ENCODE results near the gene ZNF575.

Gene ZNF575

DNA sequence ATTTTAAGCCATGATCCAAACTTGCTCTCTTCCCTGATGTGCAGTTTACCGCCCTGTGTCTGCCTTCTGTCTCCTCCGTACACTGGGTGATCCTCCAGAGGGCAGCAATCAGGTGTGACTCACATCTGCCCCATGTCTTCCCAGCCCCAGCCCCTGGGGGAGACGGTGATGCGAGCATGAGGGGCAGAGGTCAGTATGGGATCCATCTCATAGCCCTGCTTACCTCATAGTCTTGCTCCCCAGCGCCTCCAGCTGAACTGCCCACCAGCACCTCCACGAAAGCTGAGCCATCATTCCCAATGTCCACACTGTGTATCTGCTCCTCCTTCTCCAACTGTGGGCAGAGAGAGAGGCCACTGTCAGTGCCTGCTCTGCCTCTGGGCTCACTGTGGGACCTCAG is 27.7 kb downstream of the ZNF575 start:
- ChIA-PET CTCF (interaction anchor here (0.7 to 1.7 kb wide), 6 partner anchors 12 to 192 kb away, joined by 3 to 9 read pairs (median 4); no protein-coding TSS in a partner anchor), POLR2A (interaction anchor here (0.5 kb wide), 1 partner anchor 24 kb away, joined by 3 read pairs; no protein-coding TSS in a partner anchor)
- H3K36me3 ChIP-seq (ENCODE audit: control insufficient read depth in 2 of 2, insufficient read depth in 1 of 2, low read length in 2 of 2): peaks cover 56 to 91% of the 10 kb centered on the region in 2 experiments
- TF ChIP-seq KLF1 (tag by site-specific recombination; IDR thresholded peaks at IDR 0.05): no peak
- TF ChIP-seq, protein P1, sequence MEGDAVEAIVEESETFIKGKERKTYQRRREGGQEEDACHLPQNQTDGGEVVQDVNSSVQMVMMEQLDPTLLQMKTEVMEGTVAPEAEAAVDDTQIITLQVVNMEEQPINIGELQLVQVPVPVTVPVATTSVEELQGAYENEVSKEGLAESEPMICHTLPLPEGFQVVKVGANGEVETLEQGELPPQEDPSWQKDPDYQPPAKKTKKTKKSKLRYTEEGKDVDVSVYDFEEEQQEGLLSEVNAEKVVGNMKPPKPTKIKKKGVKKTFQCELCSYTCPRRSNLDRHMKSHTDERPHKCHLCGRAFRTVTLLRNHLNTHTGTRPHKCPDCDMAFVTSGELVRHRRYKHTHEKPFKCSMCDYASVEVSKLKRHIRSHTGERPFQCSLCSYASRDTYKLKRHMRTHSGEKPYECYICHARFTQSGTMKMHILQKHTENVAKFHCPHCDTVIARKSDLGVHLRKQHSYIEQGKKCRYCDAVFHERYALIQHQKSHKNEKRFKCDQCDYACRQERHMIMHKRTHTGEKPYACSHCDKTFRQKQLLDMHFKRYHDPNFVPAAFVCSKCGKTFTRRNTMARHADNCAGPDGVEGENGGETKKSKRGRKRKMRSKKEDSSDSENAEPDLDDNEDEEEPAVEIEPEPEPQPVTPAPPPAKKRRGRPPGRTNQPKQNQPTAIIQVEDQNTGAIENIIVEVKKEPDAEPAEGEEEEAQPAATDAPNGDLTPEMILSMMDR (tag by site-specific recombination; IDR thresholded peaks at IDR 0.05): peak; percentile 85
- TF ChIP-seq MYNN (tag by site-specific recombination; IDR thresholded peaks at IDR 0.05; ENCODE audit: borderline replicate concordance): no peak
- TF ChIP-seq ZBTB20 (tag by site-specific recombination; IDR thresholded peaks at IDR 0.05): no peak
- no peak for TF ChIP-seq HOXD13 (CRISPR knock-in tag; IDR thresholded peaks at IDR 0.05; ENCODE audit: borderline replicate concordance)
- peak; percentile 76 for TF ChIP-seq GLIS1 (tag by site-specific recombination; IDR thresholded peaks at IDR 0.05)
- TF ChIP-seq GLIS2 (tag by site-specific recombination; IDR thresholded peaks at IDR 0.05): peak; percentile 80
- no peak for TF ChIP-seq ZNF777 (tag by site-specific recombination; IDR thresholded peaks at IDR 0.05; ENCODE audit: borderline replicate concordance)
- TF ChIP-seq EGR2 (tag by site-specific recombination; IDR thresholded peaks at IDR 0.05; ENCODE audit: low read depth): peak; percentile 66
- no peak for TF ChIP-seq ZEB2 (tag by site-specific recombination; IDR thresholded peaks at IDR 0.05)
- TF ChIP-seq ZBTB21 (tag by site-specific recombination; IDR thresholded peaks at IDR 0.05): peak; percentile 51; the same call in 1 of the 2 replicates
- TF ChIP-seq OVOL3 (tag by site-specific recombination; IDR thresholded peaks at IDR 0.05): no peak
- TF ChIP-seq ZNF600 (tag by site-specific recombination; IDR thresholded peaks at IDR 0.05): peak; percentile 66; the same call in 1 of the 2 replicates
- TF ChIP-seq, protein P2, sequence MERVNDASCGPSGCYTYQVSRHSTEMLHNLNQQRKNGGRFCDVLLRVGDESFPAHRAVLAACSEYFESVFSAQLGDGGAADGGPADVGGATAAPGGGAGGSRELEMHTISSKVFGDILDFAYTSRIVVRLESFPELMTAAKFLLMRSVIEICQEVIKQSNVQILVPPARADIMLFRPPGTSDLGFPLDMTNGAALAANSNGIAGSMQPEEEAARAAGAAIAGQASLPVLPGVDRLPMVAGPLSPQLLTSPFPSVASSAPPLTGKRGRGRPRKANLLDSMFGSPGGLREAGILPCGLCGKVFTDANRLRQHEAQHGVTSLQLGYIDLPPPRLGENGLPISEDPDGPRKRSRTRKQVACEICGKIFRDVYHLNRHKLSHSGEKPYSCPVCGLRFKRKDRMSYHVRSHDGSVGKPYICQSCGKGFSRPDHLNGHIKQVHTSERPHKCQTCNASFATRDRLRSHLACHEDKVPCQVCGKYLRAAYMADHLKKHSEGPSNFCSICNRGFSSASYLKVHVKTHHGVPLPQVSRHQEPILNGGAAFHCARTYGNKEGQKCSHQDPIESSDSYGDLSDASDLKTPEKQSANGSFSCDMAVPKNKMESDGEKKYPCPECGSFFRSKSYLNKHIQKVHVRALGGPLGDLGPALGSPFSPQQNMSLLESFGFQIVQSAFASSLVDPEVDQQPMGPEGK (tag by site-specific recombination; IDR thresholded peaks at IDR 0.05): peak; percentile 60
- peak; percentile 84 for TF ChIP-seq ZNF629 (tag by site-specific recombination; IDR thresholded peaks at IDR 0.05)
- TF ChIP-seq ZFHX2 (tag by site-specific recombination; conservative IDR thresholded peaks at IDR 0.05): peak; percentile 51
- no peaks in the 10 kb centered on the region; the same call in 1 of the 2 replicates for H3K9me3 ChIP-seq (ENCODE audit: control insufficient read depth, insufficient read depth, low read depth, low read length)
- H3K4me3 ChIP-seq (ENCODE audit: low read depth, low read length): no peak overlapping the region
- H3K27ac ChIP-seq (ENCODE audit: extremely low read depth, low read depth, low read length): peak overlapping the region; percentile 11; the same call in 1 of the 2 replicates
- no peaks in the 10 kb centered on the region; the same call in 1 of the 2 replicates for H3K4me1 ChIP-seq (ENCODE audit: control insufficient read depth, insufficient read depth, low read length)

DNA sequence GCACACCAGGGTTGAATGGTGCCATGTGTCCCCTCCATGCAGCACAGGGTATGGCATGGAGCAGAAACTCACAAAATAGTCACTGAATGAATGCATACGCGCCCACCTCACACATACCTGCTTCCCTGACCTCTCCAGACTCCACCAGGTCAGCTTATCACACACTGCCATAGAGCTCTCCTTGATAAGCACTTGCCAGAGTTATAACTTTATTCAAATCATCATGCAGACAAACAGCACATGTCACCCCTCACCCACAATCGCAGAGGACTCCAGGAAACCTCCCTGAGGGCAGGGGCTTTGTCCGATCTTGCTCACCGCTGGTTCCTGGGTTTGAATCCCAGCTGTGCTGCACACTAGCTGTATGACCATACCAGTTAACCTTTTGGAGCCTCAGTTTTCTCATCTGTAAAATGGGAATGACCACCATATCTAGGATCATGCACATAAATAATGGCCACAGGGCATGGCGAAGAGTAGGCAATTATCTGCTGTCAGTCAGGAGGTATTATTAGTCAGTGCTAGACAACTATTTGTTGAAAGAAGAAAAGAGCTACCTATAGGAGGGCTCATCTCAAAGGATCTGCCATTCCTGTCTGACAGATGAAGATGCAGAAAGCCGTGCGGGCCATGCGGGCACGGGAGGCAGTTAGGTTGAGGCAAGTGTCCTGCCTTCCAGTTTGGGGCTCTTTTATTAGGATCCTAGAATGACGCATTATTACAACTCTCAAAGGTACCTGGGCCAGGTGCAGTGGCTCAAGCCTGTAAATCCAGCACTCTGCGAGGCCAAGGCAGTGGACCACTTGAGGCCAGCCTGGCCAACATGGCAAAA is 28.4 kb downstream of the ZNF575 start:
- Histone ChIP-seq H3K4me1 (ENCODE audit: control insufficient read depth, insufficient read depth, low read length) (no peaks in the 10 kb centered on the region; the same call in 1 of the 2 replicates), H3K4me3 (ENCODE audit: low read depth, low read length) (no peak overlapping the region), H3K27ac (ENCODE audit: extremely low read depth, low read depth, low read length) (0 out of 2 replicates have a peak overlapping the region, but pooled peaks have one; percentile 11), H3K36me3 (ENCODE audit: control insufficient read depth in 2 of 2, insufficient read depth in 1 of 2, low read length in 2 of 2) (peaks cover 50 to 91% of the 10 kb centered on the region in 2 experiments), H3K9me3 (ENCODE audit: control insufficient read depth, insufficient read depth, low read depth, low read length) (no peaks in the 10 kb centered on the region; the same call in 1 of the 2 replicates)
- ChIA-PET POLR2A (interaction anchor here (0.5 to 1.0 kb wide), 3 partner anchors 24 to 101 kb away, joined by 3 to 5 read pairs (median 3); partner anchors contain the start of genes IRGQ and ZNF576), CTCF (interaction anchor here (0.5 to 1.7 kb wide), 5 partner anchors 11 to 56 kb away, joined by 3 to 9 read pairs (median 6); no protein-coding TSS in a partner anchor)
- TF ChIP-seq, protein P3, sequence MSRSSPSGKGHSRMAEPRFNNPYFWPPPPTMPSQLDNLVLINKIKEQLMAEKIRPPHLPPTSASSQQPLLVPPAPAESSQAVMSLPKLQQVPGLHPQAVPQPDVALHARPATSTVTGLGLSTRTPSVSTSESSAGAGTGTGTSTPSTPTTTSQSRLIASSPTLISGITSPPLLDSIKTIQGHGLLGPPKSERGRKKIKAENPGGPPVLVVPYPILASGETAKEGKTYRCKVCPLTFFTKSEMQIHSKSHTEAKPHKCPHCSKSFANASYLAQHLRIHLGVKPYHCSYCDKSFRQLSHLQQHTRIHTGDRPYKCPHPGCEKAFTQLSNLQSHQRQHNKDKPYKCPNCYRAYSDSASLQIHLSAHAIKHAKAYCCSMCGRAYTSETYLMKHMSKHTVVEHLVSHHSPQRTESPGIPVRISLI (tag by site-specific recombination; IDR thresholded peaks at IDR 0.05): no peak
- TF ChIP-seq ZNF777 (tag by site-specific recombination; IDR thresholded peaks at IDR 0.05; ENCODE audit: borderline replicate concordance): no peak
- no peak for TF ChIP-seq ZNF114 (tag by site-specific recombination; IDR thresholded peaks at IDR 0.05)
- no peak for TF ChIP-seq ZNF658 (tag by site-specific recombination; IDR thresholded peaks at IDR 0.05)
- TF ChIP-seq SP7 (tag by site-specific recombination; IDR thresholded peaks at IDR 0.05): peak; percentile 14; the same call in 1 of the 2 replicates
- 0 out of 2 replicates have a peak, but pooled peaks have one; percentile 58 for TF ChIP-seq ZNF391 (tag by site-specific recombination; IDR thresholded peaks at IDR 0.05; ENCODE audit: borderline replicate concordance, low read depth)
- no peak for TF ChIP-seq ZFP37 (tag by site-specific recombination; IDR thresholded peaks at IDR 0.05)
- TF ChIP-seq, protein P4, sequence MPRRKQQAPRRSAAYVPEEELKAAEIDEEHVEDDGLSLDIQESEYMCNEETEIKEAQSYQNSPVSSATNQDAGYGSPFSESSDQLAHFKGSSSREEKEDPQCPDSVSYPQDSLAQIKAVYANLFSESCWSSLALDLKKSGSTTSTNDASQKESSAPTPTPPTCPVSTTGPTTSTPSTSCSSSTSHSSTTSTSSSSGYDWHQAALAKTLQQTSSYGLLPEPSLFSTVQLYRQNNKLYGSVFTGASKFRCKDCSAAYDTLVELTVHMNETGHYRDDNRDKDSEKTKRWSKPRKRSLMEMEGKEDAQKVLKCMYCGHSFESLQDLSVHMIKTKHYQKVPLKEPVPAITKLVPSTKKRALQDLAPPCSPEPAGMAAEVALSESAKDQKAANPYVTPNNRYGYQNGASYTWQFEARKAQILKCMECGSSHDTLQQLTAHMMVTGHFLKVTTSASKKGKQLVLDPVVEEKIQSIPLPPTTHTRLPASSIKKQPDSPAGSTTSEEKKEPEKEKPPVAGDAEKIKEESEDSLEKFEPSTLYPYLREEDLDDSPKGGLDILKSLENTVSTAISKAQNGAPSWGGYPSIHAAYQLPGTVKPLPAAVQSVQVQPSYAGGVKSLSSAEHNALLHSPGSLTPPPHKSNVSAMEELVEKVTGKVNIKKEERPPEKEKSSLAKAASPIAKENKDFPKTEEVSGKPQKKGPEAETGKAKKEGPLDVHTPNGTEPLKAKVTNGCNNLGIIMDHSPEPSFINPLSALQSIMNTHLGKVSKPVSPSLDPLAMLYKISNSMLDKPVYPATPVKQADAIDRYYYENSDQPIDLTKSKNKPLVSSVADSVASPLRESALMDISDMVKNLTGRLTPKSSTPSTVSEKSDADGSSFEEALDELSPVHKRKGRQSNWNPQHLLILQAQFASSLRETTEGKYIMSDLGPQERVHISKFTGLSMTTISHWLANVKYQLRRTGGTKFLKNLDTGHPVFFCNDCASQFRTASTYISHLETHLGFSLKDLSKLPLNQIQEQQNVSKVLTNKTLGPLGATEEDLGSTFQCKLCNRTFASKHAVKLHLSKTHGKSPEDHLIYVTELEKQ (tag by site-specific recombination; IDR thresholded peaks at IDR 0.05; ENCODE audit: borderline replicate concordance): 0 out of 2 replicates have a peak, but pooled peaks have one; percentile 15
- no peak for TF ChIP-seq ZNF132 (tag by site-specific recombination; IDR thresholded peaks at IDR 0.05; ENCODE audit: borderline replicate concordance)
- TF ChIP-seq ZNF394 (tag by site-specific recombination; IDR thresholded peaks at IDR 0.05; ENCODE audit: borderline replicate concordance): no peak

Measured in HEK293 (cell line).